NCI-H146 treated with DMSO at 0.1 percent for 48 hours (cell line): Measurements from ENCODE around the gene PHOSPHO1.
A peak's percentile ranks its signal among the peaks of the same experiment; 100 is the strongest.
"Not testable (repeated sequence)": the region's sequence is repeated elsewhere in the genome, so short reads cannot be mapped to it uniquely, and the experiment has no call there.

Experiments used
- DNase-seq: peaks from one replicate; lab custom pipeline; 2025; ENCODE audit not compliant: unreplicated experiment; lab: John Stamatoyannopoulos, UW

The PHOSPHO1 gene

DNA sequence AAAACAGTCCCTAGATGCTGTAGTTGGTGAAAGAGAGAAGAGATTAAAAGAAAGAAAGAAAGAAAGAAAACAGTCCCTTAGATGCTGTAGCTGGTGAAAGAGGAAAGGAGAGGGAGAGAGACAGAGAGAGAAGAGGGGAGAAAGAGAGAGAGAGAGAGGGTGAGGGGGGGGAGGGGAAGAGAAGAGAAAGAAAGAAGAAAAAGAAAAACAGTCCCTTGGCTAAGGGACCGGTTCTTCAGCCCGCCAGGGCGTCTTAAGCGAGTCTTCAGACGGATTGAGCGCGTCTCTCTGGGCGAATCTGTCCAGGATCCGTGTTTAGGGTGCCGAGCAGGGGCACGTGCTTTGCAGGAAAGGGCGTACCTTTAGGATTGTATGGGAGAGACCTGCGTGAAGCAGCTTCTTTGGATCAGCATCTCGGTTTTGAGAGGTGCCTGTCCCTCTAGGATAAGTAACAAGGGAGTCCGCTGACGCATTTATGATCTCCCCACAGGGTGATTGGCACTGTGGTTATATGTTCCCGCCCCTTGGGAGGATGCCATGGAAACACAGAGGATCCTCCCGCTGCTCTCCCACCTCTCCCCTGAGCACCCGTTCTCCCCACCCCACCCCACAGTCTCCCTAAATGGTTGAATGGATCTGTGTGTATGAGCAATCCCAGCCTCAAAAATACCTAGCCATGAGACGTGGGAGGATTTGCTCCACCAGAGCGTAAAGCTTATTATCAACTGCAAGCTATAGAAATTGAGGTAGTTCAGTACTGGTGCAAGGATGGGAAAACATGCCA, 36.9 kb downstream of the PHOSPHO1 start:
- DNase-seq = no peak

DNA sequence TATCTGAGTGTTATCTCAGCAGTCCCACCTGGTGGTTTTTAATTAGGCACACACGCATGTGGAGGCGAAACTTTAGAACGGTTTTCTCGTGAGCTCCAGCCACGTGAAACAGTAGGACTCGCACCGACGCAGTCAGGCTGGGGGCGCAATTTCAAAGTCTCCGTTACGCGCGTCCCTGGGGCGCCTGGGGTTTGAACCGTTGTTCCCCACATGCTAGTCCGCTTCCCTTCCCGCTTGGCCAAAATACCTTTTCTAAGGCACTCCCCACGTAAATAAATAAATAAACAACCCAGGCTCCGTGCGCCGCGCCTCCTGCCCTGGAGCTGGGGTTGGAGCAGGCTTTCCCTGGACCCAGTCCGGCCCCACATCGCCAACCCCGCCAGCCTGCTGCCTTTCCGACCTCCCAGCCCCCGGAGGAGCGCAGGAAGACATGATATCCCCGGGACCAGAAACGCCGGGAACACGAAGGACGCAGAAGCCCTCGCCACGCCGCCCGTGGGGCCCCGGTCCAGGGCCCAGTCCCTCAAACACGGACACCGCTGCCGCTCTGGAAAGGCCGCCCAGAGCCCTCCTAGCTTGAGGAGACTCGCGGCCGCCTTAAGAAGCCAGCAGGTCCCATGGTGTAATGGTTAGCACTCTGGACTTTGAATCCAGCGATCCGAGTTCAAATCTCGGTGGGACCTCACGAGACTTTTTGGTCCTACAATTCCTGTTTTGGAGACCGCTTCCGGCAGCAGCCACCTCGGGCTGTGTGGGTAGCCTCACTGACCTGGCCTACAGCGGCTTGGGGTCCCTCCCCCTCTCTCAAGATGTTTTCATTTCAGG, 38.5 kb downstream of the PHOSPHO1 start:
- peak; percentile 92 for DNase-seq

- no peak for DNase-seq
Observed at GRCh38 chr17:49191409-49191916, 39.1 kb downstream of the PHOSPHO1 start.

DNA sequence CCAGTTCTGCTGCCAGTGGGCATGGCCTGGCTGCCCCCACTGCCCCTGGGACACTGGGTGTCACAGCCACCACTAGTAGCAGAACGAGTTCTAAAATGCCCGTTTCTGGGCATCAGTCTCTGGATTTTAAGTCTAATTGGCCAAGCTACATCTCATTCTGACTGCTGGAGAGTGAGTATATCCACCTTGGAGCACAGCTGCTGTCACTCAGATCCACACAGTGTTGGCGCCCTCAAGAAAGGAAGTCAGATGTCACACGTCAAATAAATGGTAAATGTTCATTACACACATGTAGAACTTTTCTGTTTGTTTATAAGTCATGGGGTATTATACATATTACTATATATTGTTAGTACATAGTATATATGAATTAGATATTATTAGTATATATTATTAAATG, 39.7 kb downstream of the PHOSPHO1 start:
- no peak for DNase-seq

- no peak for DNase-seq
Observed at GRCh38 chr17:49187301-49187700, 43.3 kb downstream of the PHOSPHO1 start.

- DNase-seq = not testable (repeated sequence)
Observed at GRCh38 chr17:49185381-49185780, 45.2 kb downstream of the PHOSPHO1 start.

DNA sequence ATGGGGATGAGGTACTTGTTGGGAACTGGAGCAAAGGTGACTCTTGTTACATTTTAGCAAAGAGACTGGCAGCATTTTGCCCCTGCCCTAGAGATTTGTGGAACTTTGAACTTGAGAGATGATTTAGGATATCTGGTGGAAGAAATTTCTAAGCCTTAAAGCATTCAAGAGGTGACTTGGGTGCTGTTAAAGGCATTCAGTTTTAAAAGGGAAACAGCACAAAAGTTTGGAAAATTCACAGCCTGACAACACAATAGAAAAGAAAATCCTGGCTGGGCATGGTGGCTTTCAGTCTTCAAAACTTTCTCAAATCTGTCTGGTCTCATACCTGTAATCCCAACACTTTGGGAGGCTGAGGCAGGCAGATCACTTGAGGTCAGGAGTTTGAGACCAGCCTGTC, 46.1 kb downstream of the PHOSPHO1 start:
- not testable (repeated sequence) for DNase-seq

- DNase-seq = no peak
Observed at GRCh38 chr17:49183801-49184200, 46.8 kb downstream of the PHOSPHO1 start.

DNA sequence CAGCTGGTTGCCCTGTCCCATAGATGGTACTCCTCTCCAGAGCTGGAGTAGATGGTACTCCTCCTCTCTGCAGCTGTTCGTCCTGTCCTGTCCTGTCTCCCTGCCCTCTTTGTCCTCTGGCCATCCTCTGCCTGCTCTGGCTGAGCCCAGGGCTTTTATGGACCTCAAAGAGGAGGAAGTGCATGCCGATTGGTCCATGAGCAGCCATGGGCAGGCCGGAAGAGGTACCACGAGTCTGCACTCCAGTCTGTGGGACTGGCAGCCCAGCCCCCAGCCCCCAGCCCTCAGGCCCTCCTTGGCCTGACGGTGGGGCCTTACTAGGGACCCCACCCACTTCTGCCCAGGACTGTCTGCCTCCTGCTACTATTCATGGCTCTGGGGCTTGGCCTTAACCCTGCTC, 47.2 kb downstream of the PHOSPHO1 start:
- DNase-seq = no peak

DNA sequence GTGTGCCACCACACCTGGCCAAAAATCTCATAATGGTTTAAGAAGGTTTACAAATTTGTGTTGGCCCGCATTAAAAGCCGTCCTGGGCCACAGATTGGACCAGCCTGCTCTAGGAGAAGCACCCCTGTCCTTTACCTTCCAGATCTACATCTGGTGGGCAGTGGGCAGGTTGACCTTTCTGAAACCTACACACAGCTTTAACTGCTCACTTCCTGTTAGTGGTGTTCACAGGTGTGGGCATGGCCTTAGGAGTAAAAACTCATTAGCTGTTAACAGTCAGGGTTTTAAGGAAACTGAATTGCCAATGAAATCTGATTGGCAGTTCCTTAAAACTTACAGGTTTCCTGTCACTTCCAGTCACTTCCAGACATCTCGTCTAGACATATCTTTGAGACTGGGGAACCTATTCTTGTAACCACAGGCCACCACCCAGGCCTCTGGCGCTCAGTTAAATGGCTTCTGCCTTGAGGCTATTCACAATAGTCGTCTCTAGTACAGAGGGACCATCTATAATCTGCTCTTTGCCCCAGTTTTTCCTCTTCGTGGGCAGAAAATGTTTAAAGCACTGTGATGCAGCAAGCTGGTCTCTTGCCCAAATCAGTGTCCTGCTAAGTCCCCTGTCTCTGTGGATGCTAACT, 49.5 kb downstream of the PHOSPHO1 start:
- no peak for DNase-seq

GRCh38 chr17:49180303-49180702, 50.3 kb downstream of the PHOSPHO1 start:
- no peak for DNase-seq

DNA sequence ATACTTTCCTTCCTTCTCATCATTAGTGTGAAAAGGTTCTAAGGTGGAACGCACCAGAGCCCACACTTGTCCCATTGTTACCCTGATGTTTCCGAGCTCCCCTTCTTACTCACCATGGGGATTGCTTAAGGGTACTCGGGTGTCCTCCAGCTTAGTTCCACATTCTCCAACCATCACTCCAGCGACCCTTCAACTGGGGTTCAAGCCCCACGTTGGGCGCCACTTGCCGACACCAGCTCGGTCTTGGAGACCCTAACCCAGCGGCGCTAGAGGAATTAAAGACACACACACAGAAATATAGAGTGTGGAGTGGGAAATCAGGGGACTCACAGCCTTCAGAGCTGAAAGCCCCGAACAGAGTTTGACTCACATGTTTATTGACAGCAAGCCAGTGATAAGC, 54.6 kb downstream of the PHOSPHO1 start:
- DNase-seq = not testable (repeated sequence)
